Measurements from ENCODE around the gene RAB3IP. TPM values are rescaled to one million over a fixed set of nuclear protein-coding genes. Genes with fewer than 3 reads are reported as not detected.

Gene RAB3IP, protein sequence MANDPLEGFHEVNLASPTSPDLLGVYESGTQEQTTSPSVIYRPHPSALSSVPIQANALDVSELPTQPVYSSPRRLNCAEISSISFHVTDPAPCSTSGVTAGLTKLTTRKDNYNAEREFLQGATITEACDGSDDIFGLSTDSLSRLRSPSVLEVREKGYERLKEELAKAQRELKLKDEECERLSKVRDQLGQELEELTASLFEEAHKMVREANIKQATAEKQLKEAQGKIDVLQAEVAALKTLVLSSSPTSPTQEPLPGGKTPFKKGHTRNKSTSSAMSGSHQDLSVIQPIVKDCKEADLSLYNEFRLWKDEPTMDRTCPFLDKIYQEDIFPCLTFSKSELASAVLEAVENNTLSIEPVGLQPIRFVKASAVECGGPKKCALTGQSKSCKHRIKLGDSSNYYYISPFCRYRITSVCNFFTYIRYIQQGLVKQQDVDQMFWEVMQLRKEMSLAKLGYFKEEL
- total RNA-seq (2021), result 39.4 and 41.8 TPM in 2 replicates
- percentile 73 among the genes with signal in this experiment for Bru-seq, nascent RNA
- percentile 76 among the genes with signal in this experiment for BruChase-seq, experiment 1, labeled RNA remaining after a 2-hour chase
- BruChase-seq, experiment 2, labeled RNA remaining after a 6-hour chase, result percentile 72 among the genes with signal in this experiment
- long read RNA-seq, transcript RAB3IP-201 (11 exons, 3,690 nt), result major isoform, 33 of 41 reads
- long read RNA-seq, partial matches to known transcripts, result 2 of 41 reads
- long read RNA-seq, other reads (novel, unspliced or antisense), result 6 of 41 reads

DNA sequence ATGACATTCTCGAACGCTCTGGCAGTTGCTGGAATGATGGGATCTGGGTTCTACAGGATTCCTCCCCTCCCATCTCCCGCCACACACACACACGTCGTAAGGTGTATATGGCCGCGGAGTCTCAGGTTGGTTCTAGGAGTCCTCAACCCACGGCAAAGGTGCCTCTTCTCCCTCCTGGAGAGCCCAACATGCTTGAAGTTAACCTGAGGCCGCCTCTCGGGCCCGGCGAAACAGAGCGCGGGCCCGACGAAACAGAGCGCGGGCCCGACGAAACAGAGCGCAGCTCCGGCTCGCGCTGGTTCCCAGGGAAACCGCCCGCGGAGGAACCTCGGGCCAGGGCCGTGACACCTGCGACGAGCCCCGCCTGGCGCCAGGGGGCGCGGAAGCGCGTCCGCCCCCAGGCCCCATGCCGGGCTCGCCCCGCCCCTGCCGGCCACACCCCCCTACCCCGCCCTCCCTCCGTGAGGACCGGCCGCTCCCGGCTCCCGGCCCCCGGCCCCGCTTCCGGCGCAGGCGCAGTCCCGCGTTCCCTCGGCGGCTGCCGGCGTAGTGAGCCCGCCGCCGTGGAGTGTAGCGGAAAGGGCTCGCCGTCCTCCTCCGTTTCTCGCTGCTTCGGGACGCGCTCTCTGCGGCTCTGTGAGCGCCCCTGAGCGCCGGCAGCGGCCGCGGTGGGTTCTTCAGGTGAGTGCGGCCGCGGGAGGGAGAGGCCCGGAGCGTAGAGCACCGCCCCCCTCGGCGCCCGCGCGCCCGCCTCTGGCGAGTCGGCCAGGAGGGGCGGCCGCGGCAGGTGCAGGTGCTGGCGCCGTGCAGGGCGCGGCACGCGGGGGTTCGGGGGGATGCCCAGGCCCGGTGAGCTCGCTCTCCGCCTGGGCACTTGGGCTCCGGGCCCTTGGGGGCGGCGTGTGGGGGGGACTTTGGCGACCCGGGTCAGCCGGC lies at the start of gene RAB3IP:
TSS of gene RAB3IP (plus strand) at position 510 of the 936 bp plus-strand sequence. CDS start 16,549 bp downstream, outside the sequence.
- no peaks in the 10 kb centered on the region for H3K27me3 ChIP-seq (replicated peaks; ENCODE audit: insufficient read depth, low read depth, low read length, poor library complexity)
- ChIA-PET POLR2A (ENCODE audit: low non-redundant PET) (no interaction called here), CTCF (interaction anchor here (0.6 kb wide), 1 partner anchor 838 kb away, joined by 3 read pairs; no protein-coding TSS in a partner anchor)
- H3K36me3 ChIP-seq (ENCODE audit: insufficient read depth, low read length, poor library complexity, severe bottlenecking), result no peaks in the 10 kb centered on the region
- H3K27ac ChIP-seq (ENCODE audit: low read depth, low read length, poor library complexity, severe bottlenecking), result peak within 1 kb of the TSS; percentile 71
- TF ChIP-seq, protein P1, sequence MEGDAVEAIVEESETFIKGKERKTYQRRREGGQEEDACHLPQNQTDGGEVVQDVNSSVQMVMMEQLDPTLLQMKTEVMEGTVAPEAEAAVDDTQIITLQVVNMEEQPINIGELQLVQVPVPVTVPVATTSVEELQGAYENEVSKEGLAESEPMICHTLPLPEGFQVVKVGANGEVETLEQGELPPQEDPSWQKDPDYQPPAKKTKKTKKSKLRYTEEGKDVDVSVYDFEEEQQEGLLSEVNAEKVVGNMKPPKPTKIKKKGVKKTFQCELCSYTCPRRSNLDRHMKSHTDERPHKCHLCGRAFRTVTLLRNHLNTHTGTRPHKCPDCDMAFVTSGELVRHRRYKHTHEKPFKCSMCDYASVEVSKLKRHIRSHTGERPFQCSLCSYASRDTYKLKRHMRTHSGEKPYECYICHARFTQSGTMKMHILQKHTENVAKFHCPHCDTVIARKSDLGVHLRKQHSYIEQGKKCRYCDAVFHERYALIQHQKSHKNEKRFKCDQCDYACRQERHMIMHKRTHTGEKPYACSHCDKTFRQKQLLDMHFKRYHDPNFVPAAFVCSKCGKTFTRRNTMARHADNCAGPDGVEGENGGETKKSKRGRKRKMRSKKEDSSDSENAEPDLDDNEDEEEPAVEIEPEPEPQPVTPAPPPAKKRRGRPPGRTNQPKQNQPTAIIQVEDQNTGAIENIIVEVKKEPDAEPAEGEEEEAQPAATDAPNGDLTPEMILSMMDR (conservative IDR thresholded peaks at IDR 0.05; ENCODE audit: low read depth, low read length), result peak; percentile 60
- TF ChIP-seq EZH2 (IDR thresholded peaks at IDR 0.05; ENCODE audit: borderline replicate concordance, low read depth, low read length, poor library complexity, severe bottlenecking), result no peak
- intact Hi-C loops (cut with micrococcal nuclease; ENCODE audit: unreplicated experiment), result no loop called here
- H3K4me3 ChIP-seq (ENCODE audit: low read depth, low read length, poor library complexity, severe bottlenecking), result peak within 1 kb of the TSS; percentile 91
- peaks cover 11% of the 10 kb centered on the region for H3K4me1 ChIP-seq (ENCODE audit: insufficient read depth, low read length, poor library complexity, severe bottlenecking)
- BruUV-seq (replicated peaks), result no TSS peak
- DNase-seq (ENCODE audit: low spot score), result peak; percentile 91
- no peaks in the 10 kb centered on the region for H3K9me3 ChIP-seq (ENCODE audit: low read depth, low read length, poor library complexity, severe bottlenecking)

DNA sequence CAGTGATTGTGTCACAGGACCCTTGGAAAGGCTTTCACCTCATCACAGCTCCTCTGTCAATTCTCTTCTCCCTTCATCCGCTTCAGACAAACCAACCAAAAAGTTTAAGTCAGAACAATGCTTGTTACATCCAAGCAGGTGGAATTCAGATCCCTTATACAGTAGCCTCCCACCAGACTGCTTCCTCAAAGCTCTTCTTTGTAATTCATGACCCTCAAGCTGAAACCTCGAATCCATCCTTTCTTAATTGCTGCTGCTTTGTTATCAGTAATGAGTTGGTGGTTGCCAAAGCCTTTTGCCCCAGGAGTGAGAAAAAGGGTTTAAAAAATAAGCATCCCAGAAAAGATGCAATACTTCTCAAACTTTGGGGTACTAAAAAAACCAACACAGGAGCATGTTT lies 49.0 kb upstream of the RAB3IP start:
- no peaks in the 10 kb centered on the region for H3K9me3 ChIP-seq (ENCODE audit: low read depth, low read length, poor library complexity, severe bottlenecking)
- H3K27me3 ChIP-seq (replicated peaks; ENCODE audit: insufficient read depth, low read depth, low read length, poor library complexity), result no peaks in the 10 kb centered on the region
- CTCF ChIA-PET, result no interaction called here
- no peak for TF ChIP-seq EZH2 (IDR thresholded peaks at IDR 0.05; ENCODE audit: borderline replicate concordance, low read depth, low read length, poor library complexity, severe bottlenecking)
- TF ChIP-seq, protein P1 (conservative IDR thresholded peaks at IDR 0.05; ENCODE audit: low read depth, low read length), result no peak
- no peak overlapping the region for H3K4me3 ChIP-seq (ENCODE audit: low read depth, low read length, poor library complexity, severe bottlenecking)
- H3K36me3 ChIP-seq (ENCODE audit: insufficient read depth, low read length, poor library complexity, severe bottlenecking), result no peaks in the 10 kb centered on the region
- no peak for DNase-seq (ENCODE audit: low spot score)
- intact Hi-C loops (cut with micrococcal nuclease; ENCODE audit: unreplicated experiment), result no loop called here
- POLR2A ChIA-PET (ENCODE audit: low non-redundant PET), result no interaction called here
- no TSS peak for BruUV-seq (replicated peaks)
- H3K27ac ChIP-seq (ENCODE audit: low read depth, low read length, poor library complexity, severe bottlenecking), result no peak overlapping the region
- peaks cover 6% of the 10 kb centered on the region for H3K4me1 ChIP-seq (ENCODE audit: insufficient read depth, low read length, poor library complexity, severe bottlenecking)

DNA sequence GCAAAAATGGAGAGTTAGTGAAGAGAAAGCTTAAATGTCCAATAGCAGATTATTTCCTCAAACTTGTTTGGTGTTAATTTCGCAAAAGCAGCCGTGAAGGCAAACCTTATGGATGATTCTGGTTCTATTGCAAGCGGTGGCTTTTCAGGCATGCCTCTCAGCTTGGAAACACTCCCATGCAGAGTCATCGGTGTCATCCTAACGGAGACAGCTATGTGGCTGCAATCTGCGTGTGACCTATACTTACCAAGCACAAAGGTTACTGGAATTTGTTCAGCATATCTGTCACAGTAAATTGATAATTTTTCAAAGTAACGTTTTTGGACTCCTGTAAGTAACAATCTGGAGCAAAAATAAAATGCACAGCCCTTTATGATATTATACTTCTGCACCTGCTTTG lies 44.5 kb upstream of the RAB3IP start:
- intact Hi-C loops (cut with micrococcal nuclease; ENCODE audit: unreplicated experiment), result no loop called here
- no peak overlapping the region for H3K4me3 ChIP-seq (ENCODE audit: low read depth, low read length, poor library complexity, severe bottlenecking)
- H3K27me3 ChIP-seq (replicated peaks; ENCODE audit: insufficient read depth, low read depth, low read length, poor library complexity), result no peaks in the 10 kb centered on the region
- BruUV-seq (replicated peaks), result no TSS peak
- DNase-seq (ENCODE audit: low spot score), result no peak
- no peaks in the 10 kb centered on the region for H3K9me3 ChIP-seq (ENCODE audit: low read depth, low read length, poor library complexity, severe bottlenecking)
- no peak overlapping the region for H3K27ac ChIP-seq (ENCODE audit: low read depth, low read length, poor library complexity, severe bottlenecking)
- H3K4me1 ChIP-seq (ENCODE audit: insufficient read depth, low read length, poor library complexity, severe bottlenecking), result peaks cover 2% of the 10 kb centered on the region
- H3K36me3 ChIP-seq (ENCODE audit: insufficient read depth, low read length, poor library complexity, severe bottlenecking), result no peaks in the 10 kb centered on the region
- ChIA-PET CTCF (no interaction called here), POLR2A (ENCODE audit: low non-redundant PET) (no interaction called here)
- no peak for TF ChIP-seq EZH2 (IDR thresholded peaks at IDR 0.05; ENCODE audit: borderline replicate concordance, low read depth, low read length, poor library complexity, severe bottlenecking)
- TF ChIP-seq, protein P1 (conservative IDR thresholded peaks at IDR 0.05; ENCODE audit: low read depth, low read length), result no peak
